ENCODE results near the gene CARMIL1. TPM values are rescaled to one million over a fixed set of nuclear protein-coding genes. Genes with fewer than 3 reads are reported as not detected.

Gene CARMIL1
- total and polyA plus RNA-seq, 2 of the 8 experiments (the other 6 are each of a cell fraction or from before 2014, with no cell fraction given) = 20.3 to 40.4 TPM

- no peak for TF ChIP-seq CHD7 (IDR thresholded peaks at IDR 0.05; ENCODE audit: insufficient replicate concordance, low read length)
- TF ChIP-seq PHF8 (conservative IDR thresholded peaks at IDR 0.05; ENCODE audit: low read depth, low read length) = no peak
- no peak for TF ChIP-seq CTBP2 (IDR thresholded peaks at IDR 0.05; ENCODE audit: borderline replicate concordance, insufficient read depth, insufficient read length, low read length)
- TF ChIP-seq ZNF274 (IDR thresholded peaks at IDR 0.05; ENCODE audit: borderline replicate concordance, extremely low read depth, low read length) = no peak
Measured at GRCh38 chr6:25483943-25484342, 204.8 kb downstream of the CARMIL1 start (continued).

Data from H1 (cell line).